Esophagus muscularis mucosa (tissue), 4 donors: ENCODE data around the gene INPP5A. TPM values are rescaled to one million over a fixed set of nuclear protein-coding genes. Genes with fewer than 3 reads are reported as not detected.
A peak's percentile ranks its signal among the peaks of the same experiment; 100 is the strongest.

Source experiments
- DNase-seq: peaks from one replicate; pipeline ENCODE4 v3.0.0-alpha.2; 2017; ENCODE audit errors: extremely low spot score
- H3K27ac ChIP-seq, 4 donors: fragments of 200-600 bp; sonication (generic); replicated peaks in 1 of 4; 1 replicate in 3 of 4; 2 replicates in 1 of 4; pipeline ENCODE4 v1.5.1; 2016 to 2019; ENCODE audit warnings: mild to moderate bottlenecking in 1 of 4
- H3K27me3 ChIP-seq, 4 donors: fragments of 200-600 bp; sonication (generic); one replicate each; pipeline versions ENCODE4 v1.5.1 to v1.6.0; 2016 to 2019
- H3K36me3 ChIP-seq, 4 donors: fragments of 200-600 bp; sonication (generic); one replicate each; pipeline ENCODE4 v1.5.1; 2016 to 2019
- H3K4me1 ChIP-seq, 4 donors: fragments of 200-600 bp; sonication (generic); one replicate each; pipeline ENCODE4 v1.5.1; 2016 to 2019
- H3K4me3 ChIP-seq, 4 donors: fragments of 200-600 bp; sonication (generic); 1 replicate in 2 of 4; 2 replicates in 2 of 4; pipeline ENCODE4 v1.5.1; 2016 to 2019; ENCODE audit warnings: mild to moderate bottlenecking in 4 of 4, moderate library complexity in 1 of 4
- H3K9me3 ChIP-seq, 4 donors: fragments of 200-600 bp; sonication (generic); 1 replicate in 3 of 4; 2 replicates in 1 of 4; pipeline ENCODE4 v1.5.1; 2016 to 2019
- CTCF ChIP-seq, 3 experiments: fragments of 200-600 bp in 2 of 3; fragments of 450-650 bp in 1 of 3; sonication (generic) in 2 of 3; IDR thresholded peaks; one replicate each; pipeline ENCODE4 v1.5.1; 2017 to 2019; ENCODE audit warnings: antibody characterized with exemption in 3 of 3, mild to moderate bottlenecking in 2 of 3, moderate library complexity in 1 of 3
- EP300 ChIP-seq: sonication (generic); formaldehyde crosslinking; IDR thresholded peaks from one replicate; pipeline ENCODE4 v1.6.1; 2017; ENCODE audit warnings: antibody characterized with exemption
- POLR2A ChIP-seq: fragments of 450-650 bp; IDR thresholded peaks from one replicate; pipeline ENCODE4 v1.6.1; 2017; ENCODE audit warnings: antibody characterized with exemption, moderate library complexity, mild to moderate bottlenecking, low read depth
- POLR2AphosphoS5 ChIP-seq, 2 donors: sonication (generic); formaldehyde crosslinking; IDR thresholded peaks; one replicate each; pipeline ENCODE4 v1.6.1; 2017; ENCODE audit warnings: antibody characterized with exemption in 2 of 2
- WGBS: methylation state at CpG from one replicate; pipeline ENCODE4 v1.1.5; 2018; 5-methylcytosine and 5-hydroxymethylcytosine counted together
- intact Hi-C: fragments of 100-400 bp; cut with DNase I; formaldehyde crosslinking; loops from one replicate; pipeline ENCODE4 v1.15.1; 2023
- total RNA-seq, 4 donors: library from RNA; depleted of rRNA; stranded (reverse); fragments of >200 nt; gene quantifications; one replicate each; pipeline versions ENCODE4 v1.1.0 to v1.2.1, GENCODE V29; 2016

INPP5A gene
- total RNA-seq, 4 donors from 2014 or later: 234 to 301 (median 245) TPM

DNA sequence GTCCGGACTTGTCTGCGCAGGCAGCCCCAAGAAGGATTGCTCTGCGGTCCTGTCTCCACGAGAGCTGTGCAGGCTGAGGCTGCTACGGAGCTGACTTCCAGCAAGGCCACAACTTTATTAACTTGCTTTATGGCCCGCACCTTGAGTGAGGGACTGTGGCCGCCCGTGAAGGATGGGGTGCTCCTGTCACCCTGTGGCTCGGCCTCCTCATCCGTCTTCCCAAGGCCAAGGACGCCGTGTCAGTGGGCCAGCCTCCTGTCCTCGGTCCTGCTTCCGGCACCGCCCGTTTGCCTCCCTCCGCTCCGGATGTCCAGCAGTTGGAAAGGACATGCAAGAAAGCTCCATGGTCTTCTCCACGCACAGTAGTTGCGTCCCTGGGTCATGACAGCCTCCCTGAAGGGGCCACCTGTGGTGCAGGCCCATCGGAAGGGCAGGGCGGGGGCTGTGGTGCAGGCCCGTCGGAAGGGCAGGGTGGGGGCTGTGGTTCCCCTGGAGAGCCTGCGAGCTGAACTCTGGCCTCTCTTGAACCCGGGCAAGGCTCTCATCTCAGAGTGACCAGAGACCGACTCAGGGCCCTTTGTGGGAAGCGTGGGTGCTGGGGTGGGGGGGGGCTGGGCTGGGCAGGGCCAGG is 161.3 kb downstream of the INPP5A start:
- Histone ChIP-seq H3K27ac (peak overlapping the region; percentile 68 to 80 (median 75)), H3K27me3 (peaks cover 0 to 2% (median 0%) of the 10 kb centered on the region in 4 donors), H3K9me3 (peaks cover 0 to 7% (median 0%) of the 10 kb centered on the region in 4 donors), H3K4me3 (no peak overlapping the region), H3K4me1 (peaks cover 9 to 31% (median 29%) of the 10 kb centered on the region in 4 donors), H3K36me3 (peaks cover 11 to 50% (median 28%) of the 10 kb centered on the region in 4 donors)
- DNase-seq: no peak
- no peak for TF ChIP-seq POLR2AphosphoS5 (IDR thresholded peaks at IDR 0.05)
- no peak for TF ChIP-seq EP300
- no peak for TF ChIP-seq POLR2A
- TF ChIP-seq CTCF (IDR thresholded peaks at IDR 0.05): no peak
- 85% methylated on average over 18 of the region's 28 CpGs for WGBS
- intact Hi-C loops: no loop called here

GRCh38 chr10:132699411-132700155 is 162.0 kb downstream of the INPP5A start:
- 89% methylated on average over 8 of the region's 18 CpGs for WGBS
- no peak for DNase-seq
- peaks cover 9 to 36% (median 29%) of the 10 kb centered on the region in 4 donors for H3K4me1 ChIP-seq
- no peak for TF ChIP-seq EP300
- TF ChIP-seq POLR2A: no peak
- TF ChIP-seq POLR2AphosphoS5 (IDR thresholded peaks at IDR 0.05): no peak
- TF ChIP-seq CTCF (IDR thresholded peaks at IDR 0.05): no peak
- peak overlapping the region in 1 of 4 donors; percentile 2 for H3K4me3 ChIP-seq
- peaks cover 0 to 7% (median 0%) of the 10 kb centered on the region in 4 donors for H3K9me3 ChIP-seq
- intact Hi-C loops: no loop called here
- peaks cover 11 to 53% (median 30%) of the 10 kb centered on the region in 4 donors for H3K36me3 ChIP-seq
- peaks cover 0 to 2% (median 0%) of the 10 kb centered on the region in 4 donors for H3K27me3 ChIP-seq
- peak overlapping the region; percentile 68 to 80 (median 75) for H3K27ac ChIP-seq

DNA sequence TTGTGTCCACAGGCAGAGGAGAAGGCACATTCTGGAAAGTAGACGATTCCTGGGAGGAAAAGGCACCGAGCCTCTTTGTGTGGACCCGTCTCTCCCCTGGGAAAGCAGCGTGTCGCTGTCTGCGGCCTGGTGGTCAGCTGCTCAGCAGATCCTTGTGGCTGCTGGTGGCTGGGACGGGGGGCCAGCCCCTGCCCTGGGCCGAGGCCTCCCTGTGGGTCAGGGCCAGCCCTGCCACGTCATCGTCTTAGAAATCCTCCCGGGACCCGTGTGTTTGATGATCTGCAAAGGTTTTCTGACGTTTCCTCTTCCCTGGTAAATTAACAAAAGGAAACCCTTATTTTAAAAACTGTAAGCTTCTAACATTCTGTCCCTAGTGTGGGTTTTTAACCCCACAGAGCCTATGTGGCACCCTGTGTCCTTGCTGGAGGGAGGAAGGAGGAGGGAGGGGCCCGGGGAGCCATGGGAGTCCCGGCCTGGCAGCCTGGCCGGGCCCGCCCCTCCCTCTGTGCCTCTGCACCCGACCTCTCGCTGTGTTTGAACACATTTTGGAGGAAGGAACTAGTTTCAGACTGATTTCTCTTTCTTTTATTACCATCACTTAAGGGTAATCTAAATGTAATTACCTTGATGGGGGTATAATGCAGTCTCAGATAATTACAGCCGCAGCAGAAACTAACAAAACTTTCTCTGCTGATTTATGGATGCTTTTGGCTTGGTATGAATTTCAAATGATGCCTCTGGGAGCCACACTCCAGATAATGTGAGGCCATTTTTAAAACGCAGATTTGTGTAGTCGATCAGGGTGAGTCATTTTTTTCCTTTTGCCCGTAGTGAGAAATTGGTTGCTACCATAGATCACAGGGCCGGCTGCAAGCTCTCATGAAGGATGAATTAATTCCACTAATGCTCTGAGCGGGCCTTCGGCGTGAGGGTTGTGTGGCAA is 162.8 kb downstream of the INPP5A start:
- Histone ChIP-seq H3K4me3 (peak overlapping the region in 1 of 4 donors; percentile 2), H3K27me3 (peaks cover 0 to 2% (median 0%) of the 10 kb centered on the region in 4 donors), H3K9me3 (peaks cover 0 to 5% (median 2%) of the 10 kb centered on the region in 4 donors), H3K4me1 (peaks cover 9 to 36% (median 29%) of the 10 kb centered on the region in 4 donors), H3K27ac (peak overlapping the region; percentile 68 to 80 (median 75)), H3K36me3 (peaks cover 11 to 57% (median 35%) of the 10 kb centered on the region in 4 donors)
- intact Hi-C loops: no loop called here
- 46% methylated on average over 23 of the region's 27 CpGs for WGBS
- TF ChIP-seq EP300: no peak
- TF ChIP-seq POLR2A: no peak
- TF ChIP-seq CTCF (IDR thresholded peaks at IDR 0.05): no peak
- TF ChIP-seq POLR2AphosphoS5 (IDR thresholded peaks at IDR 0.05): no peak
- DNase-seq: no peak

DNA sequence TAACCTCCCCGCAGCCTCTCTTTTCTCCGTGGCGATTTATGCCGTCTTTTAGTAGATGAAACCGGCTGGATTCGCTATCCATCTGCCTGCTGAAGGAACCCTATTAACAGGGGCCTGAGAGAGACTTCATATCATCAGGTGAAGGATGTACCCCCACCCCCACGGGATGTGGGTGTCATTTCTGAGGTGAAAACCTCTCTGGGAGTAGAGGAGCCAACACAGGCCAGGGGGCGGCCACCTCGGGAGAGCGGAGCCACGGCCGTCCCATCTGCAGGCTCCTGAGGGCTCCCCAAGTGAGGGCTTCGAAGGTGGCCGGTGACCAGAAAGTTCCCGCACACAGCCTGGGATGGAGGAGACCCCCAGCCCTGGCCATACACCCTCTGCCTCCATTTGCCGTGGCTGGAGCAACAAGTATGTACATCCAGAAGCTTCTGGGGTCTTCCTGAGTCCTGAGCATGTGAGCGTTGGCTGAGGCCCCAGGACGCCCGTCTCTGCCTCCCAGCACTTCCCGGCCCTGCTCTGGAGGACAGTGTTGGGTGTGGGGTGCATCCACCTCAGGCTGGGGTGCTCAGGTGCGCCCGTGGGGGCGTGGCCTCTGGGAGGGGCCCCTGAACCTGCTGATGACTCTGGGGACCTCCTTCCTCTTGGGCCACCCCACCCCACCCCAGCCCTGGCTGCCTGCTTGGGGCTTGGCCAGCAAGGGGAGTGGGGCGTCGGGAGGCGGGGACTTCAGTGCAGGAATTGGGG is 163.7 kb downstream of the INPP5A start:
- intact Hi-C loops: no loop called here
- no peak for TF ChIP-seq POLR2A
- no peak for TF ChIP-seq EP300
- no peak overlapping the region for H3K4me3 ChIP-seq
- 89% methylated on average over 20 of the region's 26 CpGs for WGBS
- H3K4me1 ChIP-seq: peaks cover 9 to 36% (median 29%) of the 10 kb centered on the region in 4 donors
- no peak for DNase-seq
- peaks cover 11 to 66% (median 41%) of the 10 kb centered on the region in 4 donors for H3K36me3 ChIP-seq
- H3K27me3 ChIP-seq: peaks cover 0 to 2% (median 0%) of the 10 kb centered on the region in 4 donors
- peak overlapping the region; percentile 68 to 80 (median 75) for H3K27ac ChIP-seq
- H3K9me3 ChIP-seq: peaks cover 0 to 12% (median 8%) of the 10 kb centered on the region in 4 donors
